Measurements from ENCODE around the gene MKRN1.
"Not testable (repeated sequence)": the region's sequence is repeated elsewhere in the genome, so short reads cannot be mapped to it uniquely, and the experiment has no call there.

The MKRN1 gene

DNA sequence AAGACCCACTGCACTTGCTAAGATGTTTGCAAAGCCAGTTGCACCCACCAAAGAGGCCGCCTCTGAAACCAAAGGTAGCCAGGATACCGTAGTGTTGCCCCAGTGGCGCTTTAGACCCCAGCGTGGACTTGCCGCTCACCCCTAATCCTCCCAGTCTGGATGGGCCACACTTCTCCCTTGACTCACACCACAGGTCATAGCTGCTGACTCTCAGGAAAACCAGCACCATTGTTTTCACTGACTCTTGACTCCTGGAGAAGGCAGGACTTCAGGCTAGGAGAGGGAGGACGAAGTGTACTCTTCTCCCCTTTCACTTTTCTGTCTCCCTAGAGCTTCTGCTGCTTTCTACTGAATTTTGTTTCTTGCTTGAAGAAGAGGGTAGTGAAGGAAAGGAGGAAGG, 53.2 kb downstream of the MKRN1 start:
- DNase-seq, result no peak

DNA sequence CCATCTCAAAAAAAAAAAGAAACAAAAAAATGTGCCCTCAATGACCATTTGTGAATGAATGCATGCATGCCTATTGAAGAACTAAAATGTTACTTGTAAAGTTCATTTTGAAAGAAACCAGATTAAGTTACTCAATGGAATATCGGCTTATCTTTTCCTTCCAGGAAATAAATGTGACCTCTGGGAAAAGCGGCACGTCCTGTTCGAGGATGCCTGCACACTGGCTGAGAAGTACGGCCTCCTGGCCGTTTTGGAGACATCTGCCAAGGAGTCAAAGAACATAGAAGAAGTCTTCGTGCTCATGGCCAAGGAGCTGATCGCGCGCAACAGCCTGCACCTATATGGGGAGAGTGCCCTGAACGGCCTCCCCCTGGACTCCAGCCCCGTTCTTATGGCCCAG, 53.6 kb downstream of the MKRN1 start:
- DNase-seq, result no peak

DNA sequence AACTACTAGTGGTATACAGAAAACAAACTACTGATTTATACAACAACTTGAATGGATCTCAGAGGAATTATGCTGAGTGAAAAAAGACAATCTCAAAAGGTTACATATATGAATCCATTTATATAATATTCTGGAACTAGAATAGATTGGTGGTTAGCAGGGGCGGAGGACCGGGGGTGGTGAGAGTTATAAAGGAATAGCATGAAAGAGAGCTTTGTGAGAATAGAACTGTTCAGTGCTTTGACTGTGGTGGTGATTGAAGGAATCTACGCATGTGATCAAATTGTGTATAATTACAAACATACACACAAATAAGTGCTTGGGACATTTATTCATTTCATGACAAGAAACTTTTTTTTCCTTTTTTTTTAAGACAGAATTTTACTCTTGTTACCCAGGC, 55.8 kb downstream of the MKRN1 start:
- no peak for DNase-seq

DNA sequence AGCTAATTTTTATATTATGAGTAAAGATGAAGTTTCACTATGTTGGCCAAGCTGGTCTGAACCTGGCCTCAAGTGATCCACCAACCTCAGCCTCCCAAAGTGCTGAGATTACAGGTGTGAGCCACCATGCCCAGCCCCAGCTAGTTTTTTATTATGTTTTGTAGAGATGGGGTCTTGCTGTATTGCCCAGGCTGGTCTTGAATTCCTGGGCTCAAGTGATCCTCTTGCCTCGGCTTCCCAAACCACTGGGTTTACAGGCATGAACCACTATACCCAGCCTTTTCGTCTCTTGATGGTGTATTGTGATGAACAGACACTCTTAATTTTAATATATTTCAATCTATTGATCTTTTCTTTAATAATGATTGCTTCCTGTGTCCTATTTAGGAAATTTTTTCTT, 57.8 kb downstream of the MKRN1 start:
- no peak for DNase-seq

DNA sequence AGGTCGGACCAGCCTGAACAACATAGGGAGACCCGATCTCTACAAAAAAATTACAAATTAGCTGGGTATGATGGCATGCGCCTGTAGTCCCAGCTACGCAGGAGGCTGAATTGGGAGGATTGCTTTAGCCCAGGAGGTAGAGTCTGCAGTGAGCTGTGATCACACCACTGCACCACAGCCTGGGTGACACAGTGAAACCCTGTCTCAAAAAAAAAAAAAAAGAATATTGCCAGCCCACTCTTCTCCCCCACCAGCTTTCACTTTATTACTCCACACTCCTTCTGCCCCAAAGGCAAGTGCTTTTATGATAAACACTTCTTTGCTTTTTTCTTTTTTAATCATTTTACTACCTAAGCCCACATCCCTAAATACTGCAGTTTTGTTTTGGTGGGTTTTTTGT, 60.7 kb downstream of the MKRN1 start:
- DNase-seq, result no peak

DNA sequence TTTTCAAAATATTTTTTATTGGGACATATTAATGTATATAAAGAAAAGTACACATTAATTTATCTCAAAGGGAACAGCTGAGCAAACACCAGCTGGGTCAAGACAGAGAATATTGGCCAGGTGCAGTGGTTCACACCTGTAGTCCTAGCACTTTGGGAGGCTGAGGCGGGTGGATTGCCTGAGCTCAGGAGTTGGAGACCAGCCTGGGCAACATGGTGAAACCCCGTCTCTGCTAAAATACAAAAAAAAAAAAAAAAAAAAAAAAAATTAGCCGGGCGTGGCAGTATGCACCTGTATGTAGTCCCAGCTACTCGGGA, 61.2 kb downstream of the MKRN1 start:
- DNase-seq, result not testable (repeated sequence)

DNA sequence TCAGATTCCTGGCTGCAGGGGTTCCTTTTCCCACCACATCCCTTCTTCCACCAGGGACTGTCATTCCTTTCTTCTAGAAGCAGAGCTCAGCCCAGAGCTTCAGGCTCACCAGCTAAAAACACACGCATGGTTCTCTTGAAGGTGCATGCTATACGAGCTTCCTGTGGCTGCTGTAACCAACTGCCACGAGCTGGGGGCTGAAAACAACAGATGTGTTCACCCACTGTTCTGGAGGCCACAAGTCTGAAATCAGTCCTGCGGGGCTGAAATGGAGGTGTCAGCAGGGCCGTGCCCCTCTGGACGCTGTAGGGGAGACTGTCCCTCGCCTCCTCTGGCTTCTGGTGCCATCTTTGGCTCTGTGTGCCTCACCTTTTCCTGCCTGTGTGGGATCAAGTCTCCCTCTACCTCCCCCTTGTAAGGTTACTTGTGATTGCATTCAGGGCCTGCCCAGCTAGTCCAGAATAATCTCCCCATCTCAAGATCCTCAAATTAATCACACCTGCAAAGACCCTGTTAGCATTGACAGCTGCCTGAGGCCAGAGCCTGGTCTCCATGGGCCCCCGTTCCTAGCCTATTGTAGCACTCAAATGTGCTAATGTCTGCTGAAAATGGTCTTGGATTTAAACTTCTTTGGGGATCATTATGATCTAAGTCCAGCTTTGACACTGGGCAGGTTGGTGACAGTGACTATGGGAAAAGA, 61.7 kb downstream of the MKRN1 start:
- DNase-seq, result no peak

DNA sequence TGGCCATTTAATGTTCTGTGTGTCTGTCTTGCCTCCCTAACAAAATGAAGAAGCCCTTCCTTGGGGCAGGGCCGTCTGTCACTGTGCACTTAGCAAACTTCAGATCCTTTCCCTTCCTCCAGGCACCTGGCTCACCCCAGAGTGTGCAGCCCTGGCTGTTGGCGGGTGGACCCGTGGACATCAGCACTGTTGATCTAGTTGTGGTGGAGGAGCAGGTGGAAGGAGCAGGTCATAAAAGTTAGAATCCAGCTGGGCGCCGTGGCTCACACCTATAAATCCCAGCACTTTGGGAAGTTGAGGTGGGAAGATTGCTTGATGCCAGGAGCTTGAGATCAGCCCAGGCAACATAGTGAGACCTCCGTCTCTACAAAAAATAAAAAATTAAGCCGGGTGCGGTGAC, 62.7 kb downstream of the MKRN1 start:
- no peak for DNase-seq

DNA sequence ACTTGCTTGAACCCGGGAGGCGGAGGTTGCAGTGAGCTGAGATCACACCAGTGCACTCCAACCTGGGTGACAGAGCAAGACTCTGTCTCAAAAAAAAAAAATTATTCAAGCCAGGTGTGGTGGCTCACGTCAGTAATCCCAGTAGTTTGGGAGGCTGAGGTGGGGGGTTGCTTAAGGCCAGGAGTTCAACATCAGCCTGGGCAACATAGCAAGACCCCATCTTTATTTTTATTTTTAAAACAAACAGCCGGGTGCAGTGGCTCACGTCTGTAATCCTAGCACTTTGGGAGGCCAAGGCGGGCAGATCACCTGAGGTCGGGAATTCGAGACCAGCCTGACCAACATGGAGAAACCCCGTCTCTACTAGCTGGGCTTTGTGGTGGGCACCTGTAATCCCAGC, 63.5 kb downstream of the MKRN1 start:
- DNase-seq, result not testable (repeated sequence)

DNA sequence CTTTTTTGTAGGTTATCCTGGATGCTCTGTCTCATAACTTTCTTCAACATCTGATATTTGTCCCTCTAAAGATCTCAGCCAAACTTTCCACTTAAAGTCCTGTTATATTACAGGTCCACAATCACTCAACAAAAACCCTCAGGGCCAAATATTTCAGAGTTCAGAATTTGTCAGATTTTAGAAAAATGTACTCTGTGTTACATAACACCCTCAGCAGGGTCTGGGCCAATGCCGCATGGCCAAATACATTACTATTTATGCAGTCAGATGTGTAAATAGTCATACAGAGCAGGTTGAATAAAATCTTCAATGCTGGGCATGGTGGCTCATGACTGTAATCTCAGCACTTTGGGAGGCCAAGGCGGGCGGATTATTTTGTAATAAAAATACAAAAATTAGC, 63.9 kb downstream of the MKRN1 start:
- no peak for DNase-seq

DNA sequence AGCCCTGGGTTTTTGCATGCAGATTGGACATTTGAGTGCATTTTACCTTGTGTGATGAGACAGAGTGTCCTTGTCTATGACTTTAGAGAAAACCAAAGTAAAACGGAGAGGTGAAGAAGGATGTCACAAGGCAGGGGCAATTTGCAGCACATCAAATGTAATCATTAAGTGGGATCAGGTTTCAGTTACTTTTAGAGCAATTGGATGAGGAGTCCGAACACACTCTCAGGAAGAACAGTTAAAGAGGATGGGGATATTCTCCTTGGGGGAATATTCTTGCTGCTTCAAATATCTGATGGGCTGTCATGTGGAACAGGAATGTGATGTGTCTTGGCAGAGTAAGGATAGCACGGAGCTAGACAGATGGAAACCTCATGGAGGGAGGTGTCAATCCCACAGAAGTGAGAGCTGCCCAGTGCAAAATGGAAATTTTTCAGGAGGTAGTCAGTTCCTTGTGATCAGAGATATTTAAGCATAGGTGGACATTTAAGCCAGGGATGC, 74.7 kb downstream of the MKRN1 start:
- no peak for DNase-seq

DNA sequence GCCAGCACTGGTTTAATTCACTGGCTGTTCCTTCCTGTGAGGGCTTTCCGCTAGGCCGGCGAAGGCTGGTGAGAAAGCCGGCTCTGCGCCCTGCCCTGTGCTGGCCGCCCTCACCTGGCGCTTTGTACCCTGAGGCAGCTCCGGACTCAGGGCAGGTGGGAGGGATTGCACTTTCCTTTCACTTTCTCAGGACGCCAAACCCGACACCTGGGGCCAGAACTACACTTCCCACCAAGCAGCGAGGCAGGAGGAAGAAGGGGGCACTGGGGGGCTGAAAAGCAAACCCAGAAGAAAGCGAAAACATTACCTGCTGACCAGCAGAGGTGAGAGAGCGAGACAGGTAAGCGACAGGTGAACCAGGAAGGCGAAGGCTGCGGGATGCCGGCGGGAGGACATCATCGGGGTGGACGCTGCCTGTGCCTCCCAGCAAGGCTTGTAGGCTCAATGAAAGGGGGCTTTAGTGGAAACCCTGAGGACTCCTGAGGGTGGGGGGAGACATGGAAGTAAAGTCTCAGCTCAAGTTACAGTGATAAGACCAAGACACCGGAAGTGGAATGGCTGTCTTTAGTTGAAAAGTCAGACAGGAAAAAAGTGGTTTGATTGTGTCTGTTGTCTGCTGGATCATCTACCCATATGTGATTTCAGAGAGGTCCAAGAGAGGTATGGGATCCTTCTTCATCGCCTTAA, 75.3 kb downstream of the MKRN1 start, which contains the start of gene RAB19:
RAB19 (plus strand) TSS at position 181 of the 687 bp plus-strand sequence. CDS start 3,589 bp downstream, outside the sequence.
- DNase-seq, result no peak

All from AML-193 (cell line).